A172 (cell line): ENCODE data around the gene HBG2. TPM values are rescaled to one million over a fixed set of nuclear protein-coding genes. Genes with fewer than 3 reads are reported as not detected.
A peak's percentile ranks its signal among the peaks of the same experiment; 100 is the strongest.
"Not testable (repeated sequence)": the region's sequence is repeated elsewhere in the genome, so short reads cannot be mapped to it uniquely, and the experiment has no call there.

ENCODE experiments used
- DNase-seq: peaks from one replicate; pipeline ENCODE4 v3.0.0-alpha.2; 2015; ENCODE audit warnings: low spot score
- total RNA-seq: library from RNA; depleted of rRNA; stranded (reverse); fragments of >200 nt; shearing (Covaris generic); gene quantifications from 2 replicates; pipeline ENCODE4 v1.2.3, GENCODE V29; 2014

HBG2 gene
- total RNA-seq, 1 experiment from 2014 or later: 1.1 TPM

DNA sequence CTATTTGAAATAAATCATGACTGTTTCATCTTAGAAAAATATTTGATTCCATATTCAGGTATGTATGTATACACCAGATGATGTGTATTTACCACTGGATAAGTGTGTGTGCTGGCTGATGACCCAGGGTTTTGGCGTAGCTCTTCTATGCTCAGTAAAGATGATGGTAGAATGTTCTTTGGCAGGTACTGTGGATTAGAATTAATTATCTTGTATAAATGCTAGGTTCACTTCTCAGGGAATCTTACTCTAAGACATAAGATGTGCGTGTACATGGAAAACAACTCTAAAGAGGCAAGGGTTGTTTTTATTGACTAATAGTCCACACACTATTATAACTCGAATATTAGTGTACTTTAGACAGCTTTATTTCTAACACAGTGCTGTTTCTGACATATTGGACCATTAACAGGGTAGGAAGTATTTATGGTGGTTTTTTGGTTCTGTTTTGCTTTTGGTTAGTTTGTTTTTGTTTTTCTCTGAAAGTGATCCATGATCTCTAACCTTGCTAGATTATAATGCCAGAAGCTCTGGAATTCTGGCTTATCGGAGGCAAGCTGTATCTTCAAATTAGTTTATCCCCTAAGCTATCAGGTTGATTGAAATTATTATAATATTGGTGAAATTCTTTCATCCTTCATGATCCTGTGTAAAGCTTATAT lies 3.9 kb downstream of the HBG2 start:
- no peak for DNase-seq

GRCh38 chr11:5249807-5250396 lies 4.7 kb downstream of the HBG2 start, which contains the start of gene HBG1:
Gene HBG1 (minus strand): TSS chr11:5249857. CDS start chr11:5249804, 53 bp downstream.
- DNase-seq: not testable (repeated sequence)

- not testable (repeated sequence) for DNase-seq
Observed at GRCh38 chr11:5248498-5248897, 6.1 kb downstream of the HBG2 start.

DNA sequence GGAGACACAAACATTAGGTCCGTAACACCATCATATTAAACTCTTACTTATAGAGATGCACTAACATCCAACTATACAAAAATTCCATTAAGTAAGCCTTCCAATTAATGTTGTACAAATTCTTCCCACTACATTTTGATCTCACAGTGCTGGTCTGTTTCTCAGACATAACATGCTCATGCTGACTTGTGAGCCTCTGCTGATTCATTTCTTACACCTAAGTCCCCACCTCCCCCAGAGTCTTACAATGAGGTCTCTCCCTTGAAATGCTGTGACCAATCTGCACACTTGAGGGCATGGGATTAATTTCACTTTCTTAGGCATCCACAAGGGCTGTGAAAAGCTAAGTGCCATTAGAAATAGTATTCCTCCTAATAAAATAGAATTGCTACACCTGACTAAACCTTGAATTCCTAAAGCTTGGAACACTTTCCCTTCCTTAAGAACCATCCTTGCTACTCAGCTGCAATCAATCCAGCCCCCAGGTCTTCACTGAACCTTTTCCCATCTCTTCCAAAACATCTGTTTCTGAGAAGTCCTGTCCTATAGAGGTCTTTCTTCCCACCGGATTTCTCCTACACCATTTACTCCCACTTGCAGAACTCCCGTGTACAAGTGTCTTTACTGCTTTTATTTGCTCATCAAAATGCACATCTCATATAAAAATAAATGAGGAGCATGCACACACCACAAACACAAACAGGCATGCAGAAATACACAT lies 6.9 kb downstream of the HBG2 start:
- DNase-seq: no peak

- DNase-seq: no peak
Observed at GRCh38 chr11:5246772-5247471, 7.7 kb downstream of the HBG2 start.

DNA sequence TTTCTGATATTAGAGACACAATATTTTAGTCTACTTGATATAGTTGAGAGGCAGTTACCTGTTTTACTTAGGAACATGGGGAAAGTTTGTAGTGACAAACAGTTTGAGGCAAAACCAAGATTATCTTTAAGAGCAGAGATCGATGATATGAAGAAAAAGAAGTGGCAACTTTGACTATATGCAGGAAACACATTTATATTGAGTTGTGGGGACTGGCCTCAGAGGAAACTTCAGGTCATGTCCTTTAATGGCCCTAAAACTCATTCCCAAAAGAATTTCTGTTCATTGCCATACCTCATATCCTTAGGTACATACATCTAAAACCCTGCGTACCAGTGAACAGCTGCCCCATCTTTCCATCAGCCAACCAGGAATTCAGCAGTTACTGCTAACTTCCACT lies 9.4 kb downstream of the HBG2 start:
- DNase-seq: no peak

DNA sequence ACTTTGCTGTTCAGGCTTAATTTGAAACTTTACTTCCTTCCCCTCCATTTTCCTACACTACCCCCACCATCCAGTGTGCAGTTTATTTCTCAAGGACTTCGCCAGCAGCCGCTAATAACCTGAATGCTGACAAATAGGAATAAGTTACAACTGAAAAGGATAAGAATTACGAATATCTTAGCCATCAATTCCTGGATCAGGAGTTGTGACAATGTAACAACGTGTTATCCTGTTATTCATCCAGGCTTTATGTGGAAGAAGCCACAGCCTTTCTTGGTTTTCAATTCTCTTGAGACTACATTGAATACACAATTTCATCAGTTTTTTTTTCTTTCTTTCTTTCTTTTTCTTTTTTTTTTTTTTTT lies 10.8 kb downstream of the HBG2 start:
- no peak for DNase-seq

GRCh38 chr11:5242933-5243815 lies 11.4 kb downstream of the HBG2 start:
- no peak for DNase-seq

DNA sequence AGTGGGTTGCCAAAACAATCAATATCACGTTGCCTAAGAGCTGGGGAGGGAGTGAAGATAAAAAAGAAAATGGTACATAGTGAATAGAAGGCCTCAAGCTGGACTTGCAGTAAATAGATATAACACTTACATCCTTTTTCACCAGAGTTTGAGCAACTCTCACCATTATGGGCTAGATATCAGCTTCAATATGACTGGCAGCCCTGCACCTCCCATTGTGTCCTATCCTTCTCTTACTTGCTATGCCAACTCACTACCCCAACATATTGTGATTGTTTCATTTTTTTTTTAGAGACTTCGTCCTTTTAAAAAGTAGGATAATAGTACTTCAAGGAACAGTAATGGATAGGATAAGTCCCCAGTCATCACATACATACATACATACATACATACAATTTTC lies 12.4 kb downstream of the HBG2 start:
- no peak for DNase-seq

DNA sequence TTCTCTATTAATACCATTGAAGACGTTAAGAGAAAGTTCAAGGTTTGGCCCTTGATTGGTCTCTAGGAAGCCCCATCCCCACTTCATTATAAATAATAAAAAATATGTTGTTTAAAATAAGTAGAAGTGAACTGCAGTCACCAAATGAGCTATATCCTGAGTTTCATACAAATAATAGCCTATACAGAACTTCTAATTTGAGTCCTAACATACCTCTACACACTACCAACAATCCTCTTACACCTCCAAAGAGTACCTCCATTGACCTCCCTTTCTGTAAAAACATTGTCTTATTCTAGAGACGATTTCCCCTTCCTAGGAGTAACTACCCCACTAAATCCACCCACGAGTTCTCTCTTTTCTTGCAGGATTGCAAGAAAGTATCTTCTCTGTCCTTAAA lies 13.1 kb downstream of the HBG2 start:
- DNase-seq: no peak

DNA sequence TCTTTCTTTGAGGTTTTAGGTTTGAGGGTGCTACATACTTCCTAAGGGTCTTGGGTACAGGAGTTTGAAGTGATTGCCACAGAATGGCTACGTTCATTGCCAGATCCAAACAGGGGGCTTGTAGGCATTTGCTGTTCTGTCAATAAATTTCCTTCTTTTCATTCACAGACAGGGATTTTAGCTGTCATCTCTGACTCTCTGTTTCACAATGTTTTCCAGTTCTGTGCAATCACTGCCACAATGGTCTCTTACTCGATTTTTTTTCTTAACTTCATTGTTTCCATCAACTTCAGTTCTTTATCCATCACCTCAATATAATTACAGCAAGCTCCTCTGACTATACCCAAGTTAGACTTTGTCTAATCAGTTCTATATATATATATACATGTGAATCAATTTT lies 14.1 kb downstream of the HBG2 start:
- DNase-seq: no peak

DNA sequence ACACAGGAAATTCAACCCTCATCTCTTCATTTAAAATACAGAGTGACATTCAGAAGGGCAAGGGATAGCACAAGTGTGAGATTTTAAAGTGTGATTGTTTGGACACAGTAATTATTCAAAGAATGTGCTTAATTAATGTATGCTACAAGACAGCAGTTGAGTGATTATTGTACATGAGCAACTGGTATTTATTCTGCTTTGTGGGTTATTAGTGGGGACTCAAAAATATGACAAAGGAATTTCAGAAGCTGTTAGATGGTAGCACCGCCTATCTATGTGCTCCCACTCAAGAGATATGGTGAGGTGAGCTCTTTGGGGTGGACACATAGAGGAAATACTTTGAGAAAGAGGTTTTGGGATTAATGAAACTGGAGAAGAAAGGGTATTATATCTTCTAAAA lies 14.5 kb downstream of the HBG2 start:
- DNase-seq: no peak

DNA sequence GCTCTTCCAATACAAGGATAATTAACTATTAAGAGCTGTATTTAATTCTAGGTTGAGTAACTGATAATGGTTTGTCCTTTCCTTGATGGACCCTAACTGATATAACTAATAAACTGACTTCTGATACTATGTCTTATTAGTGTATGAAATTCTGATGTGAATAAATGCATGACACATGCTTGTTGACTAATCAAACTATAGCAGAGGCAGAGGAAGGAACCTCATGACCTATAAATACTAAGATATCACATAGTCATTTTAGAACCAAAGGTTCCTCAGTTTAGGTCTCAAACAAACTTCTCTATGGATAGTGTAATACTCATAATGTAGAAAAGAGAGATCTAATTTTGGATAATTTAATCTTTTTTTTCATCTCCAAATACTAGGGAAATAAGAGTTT lies 15.5 kb downstream of the HBG2 start:
- DNase-seq: no peak

- DNase-seq: no peak
Observed at GRCh38 chr11:5238486-5238885, 16.1 kb downstream of the HBG2 start.

GRCh38 chr11:5237420-5237819 lies 17.2 kb downstream of the HBG2 start:
- no peak for DNase-seq

- no peak for DNase-seq
Observed at GRCh38 chr11:5235364-5236095, 19.1 kb downstream of the HBG2 start.

- peak; percentile 19 for DNase-seq
Observed at GRCh38 chr11:5234381-5234834, 20.2 kb downstream of the HBG2 start, which contains the start of gene HBD. Gene HBD (minus strand): TSS chr11:5234483. CDS start chr11:5234433, 50 bp downstream.

DNA sequence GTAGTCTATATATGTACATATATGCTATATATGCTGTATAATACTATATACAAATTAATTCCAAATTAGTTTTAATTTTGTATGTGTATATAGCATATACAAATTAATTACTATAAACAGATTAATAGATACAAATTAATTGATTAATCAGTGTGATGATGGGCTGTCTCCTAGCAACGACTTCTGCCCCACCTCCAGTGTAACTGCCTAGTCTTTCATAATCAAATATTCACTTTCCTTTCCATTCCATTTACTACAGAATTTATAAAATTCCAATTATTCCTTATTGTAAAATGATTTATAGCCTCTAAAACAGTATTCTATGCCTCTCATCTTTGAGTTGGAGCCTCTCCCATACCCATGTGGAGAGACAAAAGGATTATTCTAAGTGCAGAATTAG lies 21.3 kb downstream of the HBG2 start:
- no peak for DNase-seq

- DNase-seq: no peak
Observed at GRCh38 chr11:5232821-5233220, 21.8 kb downstream of the HBG2 start.

DNA sequence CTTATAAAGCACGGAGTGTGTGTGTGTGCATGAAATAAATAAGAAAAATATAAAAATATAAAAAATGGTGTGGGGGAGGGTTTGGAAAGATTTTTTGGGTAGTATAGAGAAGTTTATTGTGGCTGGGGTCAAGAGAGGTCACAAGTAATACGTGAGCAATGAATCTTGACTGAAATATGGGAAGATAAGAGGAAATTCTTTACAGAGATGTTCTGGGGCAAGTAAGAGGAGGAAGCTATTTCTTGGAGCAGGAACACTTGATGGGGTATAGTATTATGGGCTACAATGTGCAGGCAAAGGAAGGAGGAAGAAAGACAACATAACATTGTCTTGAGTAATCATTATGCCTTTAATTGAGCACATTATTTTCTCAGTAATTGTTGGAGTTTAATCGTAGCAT lies 22.4 kb downstream of the HBG2 start:
- DNase-seq: no peak

DNA sequence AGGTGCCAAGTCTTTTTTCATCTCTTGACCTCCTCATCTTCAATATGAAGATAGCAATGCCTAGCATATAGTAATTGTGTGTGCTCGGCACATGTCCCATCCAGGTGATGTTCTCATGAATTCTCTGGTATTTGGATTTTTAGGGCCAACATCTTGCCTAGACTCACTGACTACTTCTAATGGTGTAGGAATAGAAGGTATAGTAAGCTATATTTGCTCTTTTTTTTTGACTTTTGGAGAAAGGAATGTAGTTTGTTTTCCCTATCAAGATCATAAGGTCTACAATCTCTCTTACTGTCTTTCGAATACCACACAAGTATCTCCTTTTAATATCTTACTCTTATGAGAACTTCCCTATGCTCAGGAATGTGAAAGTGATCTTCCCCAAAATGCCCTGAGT lies 23.5 kb downstream of the HBG2 start:
- no peak for DNase-seq
